Right ventricle myocardium superior (tissue), 1 donor: Measurements from ENCODE around the gene RNF7. TPM values are rescaled to one million over a fixed set of nuclear protein-coding genes. Genes with fewer than 3 reads are reported as not detected.
A peak's percentile ranks its signal among the peaks of the same experiment; 100 is the strongest.
"Not testable (repeated sequence)": the region's sequence is repeated elsewhere in the genome, so short reads cannot be mapped to it uniquely, and the experiment has no call there.

Source experiments
- ATAC-seq: fragments of 200-7000 bp; cut with Tn5 transposase; one replicate; pipeline ENCODE4 v1.9.1; 2020; ENCODE audit warnings: mild to moderate bottlenecking; ENCODE audit not compliant: poor library complexity
- DNase-seq: peaks from one replicate; pipeline ENCODE4 v3.0.0-alpha.2; 2020
- intact Hi-C: fragments of 100-400 bp; cut with DNase I; formaldehyde crosslinking; loops from one replicate; pipeline ENCODE4 v1.11.2; 2022
- total RNA-seq: library from RNA; stranded (reverse); fragmentation: NEBNext Ultra II Directional; extraction: Animal tissue kit (Norgen Biotek cat#: 25700); gene quantifications from one replicate; pipeline ENCODE4 v1.2.1, GENCODE V29; 2021
- donor health status: DM: no; HTN: yes; CAD: no; lungs with severe emphysema.

The RNF7 gene
- total RNA-seq, 1 donor from 2014 or later, result 87.4 TPM

- intact Hi-C loops, result no loop called here
These were observed 11.6 kb upstream of the RNF7 start for GRCh38 chr3:141726483-141726882.

DNA sequence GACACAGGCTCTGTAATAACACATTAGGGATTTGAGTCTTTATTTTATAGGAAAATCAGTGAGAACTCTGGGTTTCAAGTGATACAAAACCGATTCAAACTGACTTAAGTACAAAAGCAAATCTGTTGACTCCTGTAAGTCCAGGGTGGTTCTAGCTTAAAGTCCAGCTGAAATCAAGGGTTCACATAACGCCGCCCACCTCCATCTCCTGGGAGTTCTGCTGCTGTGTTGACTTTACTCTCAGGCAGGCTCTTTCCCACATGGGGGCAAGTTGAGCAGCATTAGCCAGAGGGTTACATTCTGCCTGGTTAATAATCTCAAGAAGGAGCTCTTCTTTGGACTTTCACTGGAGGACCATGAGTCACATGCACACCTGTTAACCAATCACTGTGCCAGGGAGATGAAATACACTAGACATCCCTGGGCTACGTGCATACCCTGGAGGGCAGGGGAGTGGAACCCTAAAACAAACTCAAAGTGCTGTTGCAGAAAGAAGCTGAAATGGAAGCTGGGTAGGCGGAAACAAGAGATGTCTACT, 9.7 kb upstream of the RNF7 start:
- DNase-seq (no peak), ATAC-seq (no peak)
- intact Hi-C loops, result no loop called here

More at GRCh38 chr3:141726483-141726882, 11.6 kb upstream of the RNF7 start:
- DNase-seq (no peak), ATAC-seq (no peak)

DNA sequence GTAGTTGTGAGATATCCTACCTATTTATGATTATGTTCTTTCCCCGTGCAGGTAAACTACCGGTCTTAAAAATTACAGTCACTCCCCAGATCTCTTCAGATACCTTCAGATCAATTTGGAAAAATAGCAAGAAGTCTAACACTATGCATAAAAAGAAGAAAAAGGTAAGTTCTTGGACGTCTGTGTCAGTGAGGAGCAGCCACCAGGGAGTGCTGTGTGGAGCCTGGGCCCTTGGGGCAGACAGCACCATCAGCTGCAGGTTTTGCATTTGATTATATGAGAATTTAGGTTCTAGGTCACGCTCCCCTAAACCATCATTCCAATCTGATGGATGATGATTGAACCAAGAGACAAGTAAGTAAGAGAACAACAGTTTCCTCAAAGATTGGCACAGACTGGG, 8.9 kb upstream of the RNF7 start:
- ATAC-seq (no peak), DNase-seq (no peak)
- intact Hi-C loops, result no loop called here

GRCh38 chr3:141735176-141735575, 2.9 kb upstream of the RNF7 start:
- ATAC-seq (no peak), DNase-seq (no peak)

DNA sequence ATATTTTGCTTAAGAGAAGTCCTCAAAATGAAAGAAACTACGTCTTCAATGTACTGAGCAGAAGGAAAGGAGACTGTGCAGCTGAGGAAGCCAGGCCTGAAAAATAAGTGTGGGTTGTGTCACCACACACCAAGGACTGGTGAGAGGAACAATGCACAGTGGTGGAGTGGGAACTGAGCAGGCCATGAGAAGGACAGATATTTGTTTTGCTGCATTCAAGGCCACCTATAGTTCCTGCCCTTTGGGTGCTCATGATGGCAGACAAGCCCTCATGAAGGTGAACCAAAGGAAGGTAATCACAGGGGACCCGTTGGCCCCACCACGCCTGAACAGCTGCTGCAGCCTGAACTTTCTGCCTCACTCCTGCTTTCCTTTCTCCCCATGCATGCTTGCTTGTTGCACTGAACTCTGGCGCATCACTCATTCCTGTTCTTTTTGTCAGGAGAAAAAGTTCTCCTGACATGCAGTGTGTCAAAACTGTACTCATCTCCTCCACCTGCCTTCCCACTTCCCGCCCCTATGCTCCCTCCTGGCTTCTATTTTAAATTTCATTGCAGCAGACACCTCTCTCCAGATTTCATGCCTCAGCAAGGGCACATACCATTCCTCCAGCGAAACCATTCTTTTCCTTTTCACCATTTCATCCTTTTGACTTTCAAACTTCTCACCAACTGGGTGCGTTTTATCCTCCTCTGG, 2.2 kb upstream of the RNF7 start:
- intact Hi-C loops, result loop anchor here (10.0 kb wide), 1 partner anchor 141 kb away; no protein-coding TSS in a partner anchor
- ATAC-seq (no peak), DNase-seq (no peak)

More at GRCh38 chr3:141735176-141735575, 2.9 kb upstream of the RNF7 start:
- intact Hi-C loops, result loop anchor here (10.0 kb wide), 1 partner anchor 140 kb away; no protein-coding TSS in a partner anchor

- intact Hi-C loops, result loop anchor here (10.0 kb wide), 1 partner anchor 142 kb away; no protein-coding TSS in a partner anchor
- ATAC-seq (no peak), DNase-seq (no peak)
These were observed 1.0 kb upstream of the RNF7 start for GRCh38 chr3:141737093-141737492.

DNA sequence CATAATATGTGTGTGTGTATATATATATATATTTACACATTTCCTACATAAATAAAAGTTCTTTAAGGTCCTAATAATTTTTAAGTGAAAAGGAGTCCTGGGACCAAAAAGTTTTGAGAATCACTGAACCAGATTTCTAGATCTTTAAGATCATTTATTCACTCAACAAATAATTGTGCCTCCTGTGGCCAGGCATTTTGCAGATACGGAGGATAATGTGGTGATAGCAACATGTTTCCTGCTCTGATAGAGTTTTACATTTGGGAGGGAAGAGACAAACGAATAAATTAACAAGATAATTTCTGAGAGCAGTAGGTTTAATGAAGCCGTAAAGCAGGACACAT, 448 bp upstream of the RNF7 start:
- ATAC-seq, result no peak
- DNase-seq, result no peak
- intact Hi-C loops, result loop anchor here (2.0 to 10.0 kb wide), 3 partner anchors 139 to 175 kb away; partner anchors contain the start of gene ATP1B3

DNA sequence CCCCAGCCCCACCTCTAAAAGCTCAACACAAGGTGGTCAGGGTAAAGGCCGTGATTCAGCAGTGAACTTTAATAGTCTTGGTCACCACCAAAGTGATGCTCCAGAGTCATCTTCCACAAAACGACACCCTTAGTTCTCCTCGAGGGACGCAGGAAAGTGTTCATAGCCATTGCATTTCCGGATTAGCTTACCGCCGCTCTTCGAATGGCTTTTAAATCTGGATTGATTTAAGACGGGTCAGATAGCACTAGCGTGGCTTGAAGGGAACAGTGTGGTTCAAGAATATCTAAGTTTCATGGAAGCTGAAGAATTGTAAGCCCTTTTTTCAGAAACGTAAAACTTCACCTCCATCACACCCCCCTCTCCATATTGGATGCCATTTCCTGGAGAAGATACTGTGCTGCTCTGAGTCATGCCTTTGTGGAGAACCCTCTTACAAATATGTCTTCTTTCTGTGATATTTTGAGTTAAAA, 829 bp downstream of the RNF7 start:
- DNase-seq (no peak), ATAC-seq (peak; percentile 21)
- intact Hi-C loops, result loop anchor here (2.0 to 10.0 kb wide), 3 partner anchors 138 to 174 kb away; partner anchors contain the start of gene ATP1B3

- ATAC-seq, result no peak
- DNase-seq, result no peak
- intact Hi-C loops, result loop anchor here (2.0 to 10.0 kb wide), 3 partner anchors 137 to 173 kb away; partner anchors contain the start of gene ATP1B3
These were observed 1.6 kb downstream of the RNF7 start for GRCh38 chr3:141739731-141740130.

GRCh38 chr3:141740349-141740748, 2.3 kb downstream of the RNF7 start:
- intact Hi-C loops, result no loop called here
- ATAC-seq (no peak), DNase-seq (no peak)

DNA sequence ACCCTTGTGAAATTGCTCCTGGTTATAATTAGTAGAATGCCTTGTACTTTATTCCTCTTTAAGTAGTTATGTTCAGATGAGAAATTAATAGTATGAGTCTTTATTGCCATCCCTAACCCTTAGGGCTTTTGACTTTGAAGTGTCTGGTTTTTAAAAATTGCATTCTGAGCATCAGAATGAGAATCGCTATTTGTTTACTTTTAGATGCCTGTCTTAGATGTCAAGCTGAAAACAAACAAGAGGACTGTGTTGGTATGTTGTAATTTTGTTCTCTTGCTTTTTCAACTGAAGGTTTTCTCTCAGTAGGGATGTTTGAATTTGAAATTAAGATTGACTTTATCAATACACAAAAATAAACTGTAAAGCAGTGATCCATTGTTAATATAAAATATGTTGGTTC, 5.2 kb downstream of the RNF7 start:
- ATAC-seq (no peak), DNase-seq (no peak)
- intact Hi-C loops, result no loop called here

DNA sequence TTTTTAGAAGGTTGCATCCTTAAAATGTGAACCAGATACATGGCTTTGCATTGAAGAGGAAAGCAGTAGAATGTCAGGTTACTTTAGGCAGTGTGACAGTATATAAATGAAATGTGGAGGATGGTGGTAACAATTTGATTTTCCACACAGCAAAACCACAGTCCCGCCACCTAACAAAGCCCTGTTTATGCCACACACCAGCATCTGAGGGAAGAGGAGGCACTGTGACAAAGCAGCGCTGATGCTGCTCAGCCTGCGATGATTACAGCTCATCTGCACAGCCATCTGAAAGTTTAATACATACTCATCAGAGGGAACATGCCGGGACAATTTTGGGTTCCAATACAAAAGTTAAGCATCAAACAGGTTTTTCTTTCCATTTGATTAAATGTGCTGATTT, 8.9 kb downstream of the RNF7 start:
- DNase-seq, result no peak
- ATAC-seq, result no peak
- intact Hi-C loops, result no loop called here

GRCh38 chr3:141753399-141753798, 15.3 kb downstream of the RNF7 start:
- intact Hi-C loops, result no loop called here
- ATAC-seq, result no peak
- DNase-seq, result no peak

DNA sequence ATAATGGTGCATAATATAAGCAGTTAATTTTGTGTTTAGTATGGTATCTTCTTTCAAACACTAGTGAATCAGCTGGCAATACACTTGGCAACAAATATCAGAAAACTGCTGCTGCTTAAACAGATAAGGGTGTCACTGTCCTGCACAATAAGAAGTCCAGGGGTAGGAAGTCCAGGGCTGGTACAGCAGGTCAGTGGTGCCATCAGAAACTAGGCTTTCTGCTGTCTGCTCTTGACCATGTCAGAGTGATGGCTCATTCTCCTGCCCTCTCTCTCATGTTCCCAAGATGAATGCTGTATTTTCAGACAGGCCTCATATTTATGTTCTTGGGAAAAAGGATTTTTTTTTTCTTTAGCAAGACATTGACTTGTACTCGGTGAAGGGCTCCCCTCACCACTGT, 15.9 kb downstream of the RNF7 start:
- DNase-seq (no peak), ATAC-seq (no peak)
- intact Hi-C loops, result no loop called here

DNA sequence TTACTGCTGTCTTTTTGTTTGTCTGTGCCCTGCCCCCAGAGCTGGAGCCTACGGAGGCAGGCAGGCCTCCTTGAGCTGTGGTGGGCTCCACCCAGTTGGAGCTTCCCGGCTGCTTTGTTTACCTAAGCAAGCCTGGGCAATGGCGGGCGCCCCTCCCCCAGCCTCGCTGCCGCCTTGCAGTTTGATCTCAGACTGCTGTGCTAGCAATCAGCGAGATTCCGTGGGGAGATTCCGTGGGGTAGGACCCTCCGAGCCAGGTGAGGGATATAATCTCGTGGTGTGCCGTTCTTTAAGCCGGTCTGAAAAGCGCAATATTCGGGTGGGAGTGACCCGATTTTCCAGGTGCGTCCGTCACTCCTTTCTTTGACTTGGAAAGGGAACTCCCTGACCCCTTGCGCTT, 24.5 kb downstream of the RNF7 start:
- DNase-seq, ATAC-seq, intact Hi-C loops: not testable (repeated sequence)

DNA sequence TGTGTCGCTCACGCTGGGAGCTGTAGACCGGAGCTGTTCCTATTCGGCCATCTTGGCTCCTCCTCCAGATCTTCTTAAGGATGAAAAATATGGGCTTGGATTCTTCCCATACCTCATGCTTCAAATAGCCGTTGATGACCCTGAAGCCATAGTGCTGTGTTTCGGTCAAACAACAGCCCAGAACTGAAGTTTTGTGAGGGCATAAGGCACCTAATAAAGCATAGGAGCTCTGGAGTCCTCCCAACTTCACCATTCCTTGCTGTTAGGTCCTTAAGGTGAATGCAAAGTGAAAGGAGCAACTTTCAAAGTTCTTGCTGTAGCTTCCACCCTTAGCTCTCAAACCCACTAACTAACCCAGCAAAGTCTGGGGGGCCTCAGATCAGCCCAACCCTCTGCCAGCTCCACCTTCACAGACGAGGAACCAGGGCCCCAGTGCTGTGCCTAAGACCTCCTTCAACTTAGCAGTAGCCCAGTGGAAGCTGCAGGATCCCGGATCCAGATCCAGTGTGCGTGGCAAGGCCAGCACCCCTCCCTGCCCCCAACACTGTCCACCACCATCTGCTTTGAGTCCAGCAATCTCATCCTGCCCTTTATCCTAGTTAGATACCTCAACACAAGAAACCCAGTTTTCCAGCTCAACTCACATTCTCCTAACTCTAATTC, 25.1 kb downstream of the RNF7 start, which contains the start of gene GRK7:
Gene GRK7 (plus strand): TSS at position 321 of the 663 bp plus-strand sequence. CDS start 14,877 bp downstream, outside the sequence.
- ATAC-seq (no peak), DNase-seq (no peak)
- intact Hi-C loops, result no loop called here

DNA sequence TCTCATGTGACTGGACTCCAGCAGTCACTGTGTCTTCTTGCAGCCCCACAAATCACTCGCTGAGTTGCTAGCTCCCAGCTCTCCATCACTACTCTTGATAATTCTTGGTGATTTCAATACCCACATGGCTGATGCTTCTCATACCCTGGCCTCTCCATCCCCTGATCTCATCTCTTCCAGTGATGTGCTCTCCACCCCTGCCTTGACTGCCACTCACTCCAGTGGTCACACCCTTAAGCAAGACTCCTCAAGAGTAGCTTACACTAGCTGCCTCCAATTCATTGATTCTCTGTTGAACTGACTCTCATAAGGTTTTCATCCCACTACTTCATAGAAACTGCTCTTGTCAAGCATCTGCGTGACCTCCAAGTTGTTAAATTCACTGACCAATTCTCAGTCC, 25.9 kb downstream of the RNF7 start:
- intact Hi-C loops, result no loop called here
- no peak for ATAC-seq
- no peak for DNase-seq

DNA sequence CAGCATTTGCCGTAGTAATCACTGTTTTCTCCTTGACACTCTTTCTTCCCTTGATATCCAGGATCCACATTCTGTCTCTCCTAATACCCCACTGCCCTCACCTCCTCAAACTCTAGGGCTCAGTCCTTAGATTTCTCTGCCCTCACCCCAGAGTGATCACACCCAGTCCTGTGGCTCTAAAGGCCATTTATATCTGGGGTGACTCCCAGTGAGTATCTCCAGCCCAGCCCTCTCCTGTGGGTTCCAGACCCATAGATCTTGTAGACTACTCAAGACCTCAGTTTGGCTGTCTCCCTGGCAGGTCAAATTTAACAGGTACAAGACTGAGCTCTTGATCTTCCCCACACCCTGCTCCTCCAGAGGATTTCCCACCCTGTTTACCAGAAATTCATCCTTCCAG, 26.4 kb downstream of the RNF7 start:
- DNase-seq (no peak), ATAC-seq (no peak)
- intact Hi-C loops, result no loop called here

GRCh38 chr3:141764986-141765385, 26.9 kb downstream of the RNF7 start:
- DNase-seq, result no peak
- ATAC-seq, result no peak
- intact Hi-C loops, result no loop called here

GRCh38 chr3:141767066-141767465, 29.0 kb downstream of the RNF7 start:
- DNase-seq (no peak), ATAC-seq (no peak)
- intact Hi-C loops, result no loop called here
